Endothelial cell of umbilical vein (primary cell): ENCODE data around the gene C7.

Experiments used
- CTCF ChIP-seq, 2 donors: IDR thresholded peaks; 1 replicate in 1 of 2; 2 replicates in 1 of 2; pipeline ENCODE4 v1.5.1; 2011; ENCODE audit warnings: low read length in 2 of 2, mild to moderate bottlenecking in 2 of 2, moderate library complexity in 2 of 2, control low read depth in 1 of 2, inconsistent platforms in 1 of 2, low read depth in 1 of 2; ENCODE audit not compliant: insufficient read depth in 1 of 2; ENCODE audit errors: extremely low read depth in 1 of 2
- EZH2 ChIP-seq: IDR thresholded peaks from 2 replicates; pipeline ENCODE4 v1.6.1; 2012; ENCODE audit warnings: borderline replicate concordance, low read depth, mild to moderate bottlenecking, moderate library complexity, low read length, inconsistent platforms; ENCODE audit not compliant: severe bottlenecking
- POLR2A ChIP-seq: IDR thresholded peaks from 2 replicates; pipeline ENCODE4 v1.6.1; 2012; ENCODE audit warnings: low read depth, mild to moderate bottlenecking, control low read depth, low read length

- TF ChIP-seq EZH2, result no peak
- TF ChIP-seq POLR2A, result no peak
- TF ChIP-seq CTCF (IDR thresholded peaks at IDR 0.05; ENCODE audit: extremely low read depth in 1 of 2, insufficient read depth in 1 of 2, low read depth in 1 of 2, low read length in 2 of 2), result no peak
Measured at GRCh38 chr5:40866844-40867243, 42.5 kb upstream of the C7 start.
